Middle frontal gyrus (tissue), 1 donor: ENCODE measurements around the gene CARMIL3.
"Not testable (repeated sequence)": the region's sequence is repeated elsewhere in the genome, so short reads cannot be mapped to it uniquely, and the experiment has no call there.

Experiments
- DNase-seq: peaks from one replicate; pipeline ENCODE4 v3.0.0-alpha.2; 2015; ENCODE audit warnings: low spot score; ENCODE audit errors: extremely low spot score

The CARMIL3 gene

DNA sequence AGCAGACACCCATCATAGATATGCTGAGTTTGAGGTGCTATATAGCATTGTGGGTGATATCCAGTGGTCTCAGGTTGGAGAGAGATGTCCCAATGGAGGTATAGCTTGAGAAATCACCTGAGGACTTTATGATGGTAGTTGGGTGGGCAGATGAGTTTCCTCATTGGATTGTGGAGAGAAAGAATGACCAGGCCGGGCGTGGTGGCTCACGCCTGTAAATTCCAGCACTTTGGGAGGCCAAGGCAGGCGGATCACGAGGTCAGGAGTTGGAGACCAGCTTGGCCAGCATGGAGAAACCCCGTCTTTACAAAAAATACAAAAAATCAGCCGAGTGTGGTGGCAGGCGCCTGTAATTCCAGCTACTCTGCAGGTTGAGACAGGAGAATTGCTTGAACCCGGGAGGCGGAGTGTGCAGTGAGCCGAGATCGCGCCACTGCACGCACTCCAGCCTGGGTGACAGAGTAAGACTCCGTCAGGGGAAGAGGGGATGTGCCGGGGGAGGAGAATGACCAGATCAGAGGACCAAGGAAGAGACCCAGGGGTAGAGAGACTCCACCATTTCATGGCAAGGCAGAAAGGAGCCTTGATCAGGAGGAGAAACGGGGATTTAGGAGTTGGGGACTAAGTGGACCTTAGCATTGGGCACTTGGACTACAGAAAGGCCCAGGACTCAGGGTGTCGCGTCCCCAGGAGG lies 41.5 kb downstream of the CARMIL3 start:
- no peak for DNase-seq

DNA sequence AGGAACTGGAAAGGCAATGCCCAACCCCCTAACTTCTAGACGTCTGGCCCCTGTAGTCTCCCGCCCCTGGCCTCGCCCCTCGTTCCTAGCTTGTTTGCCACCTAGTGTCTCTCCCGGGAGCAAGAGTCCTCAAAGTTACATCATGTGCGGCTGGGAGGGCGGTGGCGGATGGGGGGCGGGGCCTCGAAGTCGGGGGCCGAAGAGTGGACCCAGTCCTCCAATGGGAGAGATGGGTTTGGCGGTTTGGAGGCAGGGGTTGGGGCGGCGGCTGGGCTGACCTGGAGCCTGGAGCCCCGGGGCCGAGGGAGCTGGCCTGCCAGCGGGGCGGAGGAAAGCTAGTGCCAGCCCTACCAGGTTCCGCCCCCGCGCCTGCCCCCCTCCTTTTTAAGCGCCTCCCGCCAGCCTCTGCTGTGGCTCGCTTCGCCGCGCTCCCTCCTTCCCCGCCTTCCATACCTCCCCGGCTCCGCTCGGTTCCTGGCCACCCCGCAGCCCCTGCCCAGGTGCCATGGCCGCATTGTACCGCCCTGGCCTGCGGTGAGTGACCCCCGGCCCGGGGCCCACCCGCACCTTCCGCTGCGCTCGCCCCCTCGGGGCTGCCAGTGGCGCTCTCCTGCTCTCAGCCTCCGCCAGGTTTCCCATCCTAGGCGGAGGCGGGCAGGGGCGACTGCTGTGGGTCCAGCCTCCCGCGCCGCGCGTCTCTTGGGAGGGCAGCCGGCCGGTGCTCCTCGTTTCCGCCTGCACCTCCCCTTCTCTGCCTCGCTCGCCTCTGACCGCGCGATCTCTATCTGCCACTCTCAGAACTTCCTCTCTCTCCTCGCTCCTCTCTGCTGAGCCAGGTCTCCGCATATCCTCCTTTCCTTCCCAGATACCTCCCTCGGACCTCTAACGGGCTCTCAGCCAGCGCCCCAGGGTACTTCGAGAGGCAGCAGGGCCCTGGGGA lies 42.4 kb downstream of the CARMIL3 start, which contains the start of gene PCK2:
Gene PCK2 (plus strand): TSS at position 411 of the 940 bp plus-strand sequence. CDS start 95 bp downstream, at position 506.
- DNase-seq, result no peak

DNA sequence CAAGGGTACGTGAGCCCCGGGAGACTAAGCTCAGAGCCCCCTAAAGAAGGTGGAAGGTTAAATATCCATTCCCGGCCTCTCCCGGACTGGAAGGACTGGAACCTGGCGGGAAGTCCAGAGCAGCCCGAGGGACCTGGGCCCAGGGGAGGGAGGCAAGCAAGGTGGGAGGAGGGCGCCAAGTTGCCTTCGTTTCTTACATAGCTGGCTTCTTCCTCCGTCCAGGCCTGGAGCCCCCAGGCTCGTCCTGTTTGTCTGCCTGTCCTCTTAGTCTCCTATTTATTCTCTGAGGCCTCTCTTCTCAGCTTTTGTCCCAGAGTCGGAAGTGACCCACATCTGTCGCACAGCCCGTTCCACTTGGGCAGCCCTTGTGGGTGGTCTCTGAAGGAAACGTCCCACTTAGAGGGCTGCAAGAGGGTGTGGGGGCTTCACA lies 43.0 kb downstream of the CARMIL3 start:
- no peak for DNase-seq

DNA sequence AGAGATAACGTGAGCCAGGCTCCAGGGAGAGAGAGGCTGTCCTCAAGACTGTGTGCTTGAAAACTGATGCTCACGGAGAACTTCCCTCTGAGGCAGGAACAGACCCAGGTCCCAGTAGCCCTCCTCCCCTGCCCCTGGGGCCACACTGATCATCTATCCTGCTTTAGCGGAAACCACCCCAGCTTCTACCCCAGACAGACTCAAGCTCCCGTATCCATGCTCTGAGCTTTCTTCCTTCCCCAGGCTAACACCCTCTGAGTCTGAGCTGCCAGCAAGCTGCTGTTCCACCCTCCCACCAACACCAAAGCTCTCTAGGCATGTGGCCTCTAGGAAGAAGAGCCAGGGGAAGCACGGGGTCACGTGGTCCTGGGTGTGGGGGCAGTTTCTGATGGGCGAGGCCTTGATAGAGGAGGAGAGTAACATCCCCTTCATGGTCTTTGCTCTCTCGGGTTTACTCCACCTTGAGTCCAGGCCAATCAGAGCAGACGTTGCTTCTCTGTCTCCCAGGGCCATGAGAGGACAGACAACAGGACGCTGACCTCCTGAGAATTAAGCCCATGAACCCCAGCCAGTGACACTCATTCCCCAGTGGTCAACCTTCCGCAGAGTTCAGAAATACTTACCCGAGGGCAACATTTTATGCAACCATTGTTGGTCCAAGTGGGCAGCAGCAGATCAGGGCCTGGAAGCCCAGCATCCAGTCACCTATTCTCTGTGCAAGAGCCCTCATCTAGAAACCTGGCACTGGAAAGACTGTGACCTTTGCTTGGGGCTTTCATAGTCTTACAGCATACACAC lies 43.7 kb downstream of the CARMIL3 start:
- DNase-seq, result no peak

DNA sequence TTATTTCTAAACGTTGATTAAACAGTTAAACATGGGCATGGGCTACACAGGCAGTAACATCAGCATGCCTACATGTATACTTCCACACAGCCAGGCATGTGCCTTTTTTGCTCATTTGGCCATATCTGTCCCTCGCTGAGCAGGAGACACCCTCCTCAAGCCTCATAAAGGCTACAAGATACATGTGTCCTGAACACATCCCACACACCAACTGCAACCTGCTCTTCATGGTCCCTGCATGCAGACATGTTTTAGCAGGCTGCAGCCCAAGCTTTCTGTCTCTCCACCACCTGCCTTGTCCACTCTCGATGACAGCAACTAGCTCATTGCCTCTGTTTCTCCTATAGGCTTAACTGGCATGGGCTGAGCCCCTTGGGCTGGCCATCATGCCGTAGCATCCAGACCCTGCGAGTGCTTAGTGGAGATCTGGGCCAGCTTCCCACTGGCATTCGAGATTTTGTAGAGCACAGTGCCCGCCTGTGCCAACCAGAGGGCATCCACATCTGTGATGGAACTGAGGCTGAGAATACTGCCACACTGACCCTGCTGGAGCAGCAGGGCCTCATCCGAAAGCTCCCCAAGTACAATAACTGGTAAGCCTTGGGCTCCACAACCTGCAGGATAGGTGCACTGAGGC lies 44.9 kb downstream of the CARMIL3 start:
- no peak for DNase-seq

DNA sequence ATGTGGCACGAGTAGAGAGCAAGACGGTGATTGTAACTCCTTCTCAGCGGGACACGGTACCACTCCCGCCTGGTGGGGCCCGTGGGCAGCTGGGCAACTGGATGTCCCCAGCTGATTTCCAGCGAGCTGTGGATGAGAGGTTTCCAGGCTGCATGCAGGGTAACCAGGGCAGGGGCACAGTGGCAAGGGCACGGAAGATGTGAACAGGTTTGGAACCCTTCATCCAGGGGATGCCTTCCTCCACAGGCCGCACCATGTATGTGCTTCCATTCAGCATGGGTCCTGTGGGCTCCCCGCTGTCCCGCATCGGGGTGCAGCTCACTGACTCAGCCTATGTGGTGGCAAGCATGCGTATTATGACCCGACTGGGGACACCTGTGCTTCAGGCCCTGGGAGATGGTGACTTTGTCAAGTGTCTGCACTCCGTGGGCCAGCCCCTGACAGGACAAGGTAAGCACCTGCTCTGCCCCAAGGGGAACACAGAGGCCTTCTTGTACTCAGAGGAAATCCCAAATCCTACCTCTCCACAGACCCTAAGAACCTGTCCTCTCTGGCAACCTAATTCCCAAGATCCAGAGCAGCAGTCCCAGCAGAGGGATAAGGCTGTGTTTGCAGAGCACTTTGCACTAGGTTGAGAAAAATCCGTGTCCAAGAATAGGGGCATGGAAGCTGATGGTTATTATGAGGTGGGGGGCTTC lies 46.6 kb downstream of the CARMIL3 start:
- no peak for DNase-seq

DNA sequence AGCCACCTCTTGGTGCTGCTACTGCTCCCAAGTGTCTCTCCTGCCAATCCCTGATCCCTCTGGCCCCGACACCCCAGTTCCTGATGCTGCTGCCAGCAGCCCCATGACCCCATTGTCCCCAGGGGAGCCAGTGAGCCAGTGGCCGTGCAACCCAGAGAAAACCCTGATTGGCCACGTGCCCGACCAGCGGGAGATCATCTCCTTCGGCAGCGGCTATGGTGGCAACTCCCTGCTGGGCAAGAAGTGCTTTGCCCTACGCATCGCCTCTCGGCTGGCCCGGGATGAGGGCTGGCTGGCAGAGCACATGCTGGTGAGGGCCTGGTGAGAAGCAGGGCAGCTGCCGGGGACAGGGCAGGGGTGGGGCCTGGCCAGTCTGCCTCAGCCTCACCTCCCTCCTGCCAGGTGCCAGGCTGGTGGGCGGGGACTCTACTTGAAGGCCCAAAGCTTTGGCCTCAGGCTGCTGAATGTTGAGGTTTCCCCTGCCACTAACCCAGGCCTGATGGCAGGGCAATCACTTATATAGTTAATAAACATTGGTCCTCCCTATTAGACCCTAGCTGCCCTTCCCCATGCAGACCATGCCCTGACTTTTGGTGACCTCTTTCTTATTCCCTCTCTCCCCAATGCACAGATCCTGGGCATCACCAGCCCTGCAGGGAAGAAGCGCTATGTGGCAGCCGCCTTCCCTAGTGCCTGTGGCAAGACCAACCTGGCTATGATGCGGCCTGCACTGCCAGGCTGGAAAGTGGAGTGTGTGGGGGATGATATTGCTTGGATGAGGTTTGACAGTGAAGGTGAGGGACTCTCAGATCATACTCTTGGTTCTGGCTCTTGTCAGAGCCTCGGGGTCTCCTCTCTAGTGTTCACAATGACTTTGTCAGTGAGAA lies 47.4 kb downstream of the CARMIL3 start:
- no peak for DNase-seq

DNA sequence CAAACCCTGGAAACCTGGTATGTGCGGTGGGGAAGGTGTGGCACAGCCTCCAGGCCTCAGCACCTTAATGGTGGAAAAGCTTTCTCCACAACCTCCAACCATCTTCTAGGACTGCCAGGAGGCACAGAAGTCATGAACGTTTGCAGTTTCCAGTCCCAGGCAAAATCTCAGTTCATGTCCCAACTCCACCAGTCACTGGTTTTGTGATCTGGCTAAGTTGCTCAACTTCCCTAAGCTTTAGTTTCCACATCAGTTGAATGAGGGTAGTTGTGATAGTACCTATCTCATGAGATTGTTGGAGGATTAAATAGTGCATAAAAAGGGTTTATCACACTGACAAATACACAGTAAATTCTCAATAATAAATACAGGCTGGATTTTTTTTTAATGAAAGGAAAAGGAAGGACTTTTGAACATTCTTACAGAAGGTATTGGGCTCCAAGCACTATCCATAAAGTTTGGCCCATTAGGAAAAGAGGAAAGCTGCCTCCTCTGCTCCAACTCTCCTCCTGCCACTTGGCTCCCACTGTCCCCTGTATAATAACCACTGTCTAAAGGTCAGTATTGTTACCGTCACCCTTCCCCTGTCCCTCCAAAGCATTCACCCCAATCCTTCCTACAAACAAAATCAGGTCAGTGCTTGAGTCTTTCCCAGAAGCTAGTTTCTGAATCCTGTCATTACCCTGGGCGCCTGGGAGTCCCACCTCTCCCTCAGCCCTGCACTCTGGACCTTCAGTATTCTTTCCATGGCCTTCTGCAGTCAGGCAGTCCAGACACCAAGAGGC lies 48.6 kb downstream of the CARMIL3 start:
- no peak for DNase-seq

DNA sequence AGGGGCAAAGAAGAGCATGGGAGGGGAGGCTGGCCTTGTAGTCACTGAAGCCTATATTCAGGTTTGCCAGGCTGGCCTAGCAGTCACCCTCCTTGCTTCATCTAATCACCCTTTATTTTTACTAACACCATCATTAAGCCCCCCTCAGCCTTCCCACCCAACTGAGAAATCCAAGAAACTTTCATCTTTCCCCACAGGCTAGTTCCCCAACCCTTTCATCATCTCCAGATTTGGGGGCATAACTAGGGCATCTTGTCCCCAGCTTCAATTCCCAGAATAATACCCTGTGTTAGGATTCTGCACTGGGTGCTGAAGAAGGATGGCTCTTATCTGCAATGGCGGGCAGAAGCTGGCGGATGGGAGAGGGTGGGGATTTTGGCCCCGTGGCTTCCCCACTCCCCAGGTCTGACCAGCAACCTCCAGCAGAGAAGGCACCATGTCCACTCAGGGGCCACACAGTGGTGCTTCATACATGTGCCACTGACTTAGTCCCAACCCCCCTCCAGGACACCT lies 49.2 kb downstream of the CARMIL3 start:
- no peak for DNase-seq

DNA sequence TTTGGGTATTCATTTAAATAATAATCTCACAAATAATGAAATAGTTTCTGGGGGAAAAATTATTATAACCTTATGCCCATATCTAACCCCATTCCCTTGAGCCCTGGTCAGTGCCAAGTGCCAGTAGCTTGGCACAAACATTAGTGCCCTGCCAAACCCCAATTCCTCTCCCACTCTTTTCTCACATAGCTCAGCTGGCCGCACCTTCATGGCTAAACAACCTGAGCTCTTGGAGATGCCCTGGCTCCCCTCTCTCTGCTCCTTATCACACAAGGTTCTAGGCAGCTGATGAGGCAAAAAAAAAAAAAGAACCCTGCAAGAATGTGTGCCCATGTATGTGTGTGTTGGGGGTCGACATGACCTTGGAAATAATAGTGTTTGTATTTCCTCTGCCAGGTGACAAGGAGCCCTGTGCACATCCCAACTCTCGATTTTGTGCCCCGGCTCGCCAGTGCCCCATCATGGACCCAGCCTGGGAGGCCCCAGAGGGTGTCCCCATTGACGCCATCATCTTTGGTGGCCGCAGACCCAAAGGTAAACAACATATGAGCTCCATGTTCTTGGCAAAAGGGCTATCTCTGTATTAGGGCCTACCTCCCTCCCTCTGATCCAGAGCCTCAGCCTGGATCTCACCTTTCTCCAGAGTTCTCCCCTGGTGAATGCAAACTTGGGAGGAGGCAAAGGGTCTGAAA lies 50.7 kb downstream of the CARMIL3 start:
- no peak for DNase-seq

DNA sequence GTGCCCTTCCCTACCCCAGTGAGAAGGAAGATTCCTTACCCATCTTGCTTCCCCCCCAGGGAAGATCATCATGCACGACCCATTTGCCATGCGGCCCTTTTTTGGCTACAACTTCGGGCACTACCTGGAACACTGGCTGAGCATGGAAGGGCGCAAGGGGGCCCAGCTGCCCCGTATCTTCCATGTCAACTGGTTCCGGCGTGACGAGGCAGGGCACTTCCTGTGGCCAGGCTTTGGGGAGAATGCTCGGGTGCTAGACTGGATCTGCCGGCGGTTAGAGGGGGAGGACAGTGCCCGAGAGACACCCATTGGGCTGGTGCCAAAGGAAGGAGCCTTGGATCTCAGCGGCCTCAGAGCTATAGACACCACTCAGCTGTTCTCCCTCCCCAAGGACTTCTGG lies 51.6 kb downstream of the CARMIL3 start:
- no peak for DNase-seq

DNA sequence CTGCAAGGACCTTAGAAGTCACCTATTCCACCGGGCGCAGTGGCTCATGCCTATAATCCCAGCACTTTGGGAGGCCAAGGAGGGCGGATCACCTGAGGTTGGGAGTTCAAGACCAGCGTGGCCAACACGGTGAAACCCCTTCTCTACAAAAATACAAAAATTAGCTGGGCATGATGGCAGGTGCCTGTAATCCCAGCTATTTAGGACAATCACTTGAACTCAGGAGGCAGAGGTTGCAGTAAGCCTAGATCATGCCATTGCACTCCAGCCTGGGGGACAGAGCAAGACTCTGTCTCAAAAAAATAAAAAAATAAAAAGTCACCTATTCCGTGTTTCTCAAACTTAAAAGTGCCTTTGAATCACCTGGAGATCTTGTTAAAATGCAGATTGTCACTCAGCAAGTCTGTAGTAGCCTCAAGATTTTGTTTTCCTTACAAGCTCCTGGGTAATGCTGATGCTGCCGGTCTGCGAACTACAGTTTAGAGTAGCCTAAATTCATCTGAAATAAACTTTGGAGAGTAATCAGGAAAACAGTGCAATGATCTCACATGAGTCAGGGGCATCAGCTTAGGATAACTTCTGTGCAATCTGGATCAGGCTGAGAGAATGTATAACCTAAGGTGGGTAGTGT lies 53.9 kb downstream of the CARMIL3 start:
- DNase-seq, result not testable (repeated sequence)

DNA sequence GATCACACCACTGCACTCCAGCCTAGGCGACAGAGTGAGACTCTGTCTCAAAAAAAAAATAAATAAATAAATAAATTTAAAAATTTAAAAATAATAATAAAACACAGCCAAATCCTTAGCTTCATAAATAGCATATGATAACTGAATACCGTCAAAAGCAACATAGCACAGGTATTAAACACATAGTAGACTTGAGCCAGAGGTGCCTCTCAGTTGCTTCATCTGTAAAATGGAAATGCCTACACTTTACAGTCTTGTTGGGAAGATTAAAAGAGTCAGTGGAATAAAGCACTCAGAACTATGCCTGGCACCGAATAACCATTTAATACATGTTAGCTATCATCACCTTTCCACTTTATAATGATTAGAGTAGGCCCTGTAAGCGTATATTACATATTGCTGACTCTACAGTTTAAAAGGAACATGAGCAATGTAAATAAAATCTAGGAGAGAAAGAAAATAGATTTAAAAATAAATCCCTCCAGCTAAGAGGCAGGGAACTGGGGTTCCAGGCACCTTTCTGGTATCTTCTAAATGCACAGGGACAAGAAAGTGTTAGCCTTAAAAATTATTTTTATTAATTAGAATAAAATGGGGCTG lies 55.0 kb downstream of the CARMIL3 start:
- no peak for DNase-seq

DNA sequence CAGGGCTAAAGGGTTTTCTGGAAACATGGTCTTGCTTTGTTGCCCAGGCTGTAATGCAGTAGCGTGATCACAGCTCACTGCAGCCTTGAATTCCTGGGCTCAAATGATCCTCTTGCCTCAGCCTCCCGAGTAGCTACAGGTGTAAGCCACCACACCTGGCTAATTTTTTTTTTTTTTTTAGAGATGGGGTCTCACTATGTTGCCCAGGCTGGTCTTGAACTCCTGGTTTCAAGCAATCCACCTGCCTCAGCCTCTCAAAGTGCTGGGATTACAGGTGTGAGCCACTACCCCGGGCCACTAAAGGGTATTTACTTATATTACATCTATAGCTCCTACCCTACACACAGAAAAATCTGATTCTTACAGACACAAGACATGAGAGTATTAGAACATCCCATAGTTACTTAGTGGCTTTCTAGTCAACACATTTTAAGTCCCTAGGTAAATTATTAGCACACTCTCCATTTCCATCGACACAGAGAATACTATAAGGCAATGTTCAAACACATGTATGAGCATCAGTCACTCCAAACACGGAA lies 56.6 kb downstream of the CARMIL3 start:
- no peak for DNase-seq

DNA sequence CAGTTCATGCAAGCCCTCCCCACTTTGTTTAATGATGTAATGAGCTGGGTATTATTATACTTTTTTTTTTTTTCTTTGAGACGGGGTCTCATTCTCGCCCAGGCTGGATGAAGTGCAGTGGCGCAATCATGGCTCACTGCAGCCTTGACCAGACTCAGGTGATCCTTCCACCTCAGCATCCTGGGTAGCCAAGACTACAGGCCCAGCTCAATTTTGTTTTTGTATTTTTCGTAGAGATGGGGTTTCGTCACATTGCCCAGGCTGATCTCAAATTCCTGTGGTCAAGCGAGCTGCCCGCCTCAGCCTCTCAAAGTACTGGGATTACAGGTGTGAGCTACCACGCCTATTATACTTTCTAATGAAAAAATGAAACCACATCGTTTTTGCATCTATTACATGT lies 58.3 kb downstream of the CARMIL3 start:
- DNase-seq, result no peak

DNA sequence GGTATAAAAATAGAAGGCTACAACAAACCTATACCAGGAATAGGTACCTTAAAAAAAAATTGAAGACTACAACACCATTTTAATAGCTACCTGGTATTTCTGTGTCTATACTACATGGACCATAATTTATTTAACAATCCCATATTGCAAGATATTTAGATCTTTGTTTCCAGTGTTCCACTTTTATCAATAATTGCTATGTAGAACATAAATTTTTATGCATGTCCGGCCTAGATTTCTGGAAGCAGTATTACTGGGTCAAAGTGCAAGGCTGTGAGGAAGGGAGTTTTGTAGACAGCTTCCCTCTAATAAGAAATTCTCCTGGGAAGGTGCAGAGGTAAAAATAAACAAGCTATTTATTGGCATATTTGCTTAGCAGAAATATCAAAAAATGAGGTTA lies 58.7 kb downstream of the CARMIL3 start:
- no peak for DNase-seq

DNA sequence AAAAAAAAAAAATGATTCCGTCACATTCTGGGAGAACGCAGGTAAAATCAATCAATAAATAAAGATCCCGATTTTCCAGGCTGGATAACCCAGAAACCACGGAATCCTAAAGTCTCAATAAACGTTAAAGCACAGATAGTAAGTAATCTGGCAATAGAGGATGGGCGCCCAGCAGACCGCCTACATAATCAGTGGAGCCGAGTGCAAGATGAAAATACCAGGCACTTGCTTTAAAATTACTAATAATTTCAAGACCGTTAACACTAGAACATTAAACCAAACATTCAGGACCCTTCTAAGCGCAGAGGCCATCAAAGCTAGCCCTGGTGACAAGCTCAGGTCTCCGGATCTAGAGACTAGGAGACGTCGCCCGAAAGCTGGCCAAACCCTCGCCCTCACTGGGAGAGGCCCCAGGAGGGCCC lies 61.6 kb downstream of the CARMIL3 start:
- no peak for DNase-seq
